ENCODE data around the gene TPGS1. TPM values are rescaled to one million over a fixed set of nuclear protein-coding genes. Genes with fewer than 3 reads are reported as not detected.

TPGS1 gene
- total and polyA plus RNA-seq, 2 donors (not counting 1 experiment from before 2014, with no cell fraction given) = 8.1 to 33.8 TPM

DNA sequence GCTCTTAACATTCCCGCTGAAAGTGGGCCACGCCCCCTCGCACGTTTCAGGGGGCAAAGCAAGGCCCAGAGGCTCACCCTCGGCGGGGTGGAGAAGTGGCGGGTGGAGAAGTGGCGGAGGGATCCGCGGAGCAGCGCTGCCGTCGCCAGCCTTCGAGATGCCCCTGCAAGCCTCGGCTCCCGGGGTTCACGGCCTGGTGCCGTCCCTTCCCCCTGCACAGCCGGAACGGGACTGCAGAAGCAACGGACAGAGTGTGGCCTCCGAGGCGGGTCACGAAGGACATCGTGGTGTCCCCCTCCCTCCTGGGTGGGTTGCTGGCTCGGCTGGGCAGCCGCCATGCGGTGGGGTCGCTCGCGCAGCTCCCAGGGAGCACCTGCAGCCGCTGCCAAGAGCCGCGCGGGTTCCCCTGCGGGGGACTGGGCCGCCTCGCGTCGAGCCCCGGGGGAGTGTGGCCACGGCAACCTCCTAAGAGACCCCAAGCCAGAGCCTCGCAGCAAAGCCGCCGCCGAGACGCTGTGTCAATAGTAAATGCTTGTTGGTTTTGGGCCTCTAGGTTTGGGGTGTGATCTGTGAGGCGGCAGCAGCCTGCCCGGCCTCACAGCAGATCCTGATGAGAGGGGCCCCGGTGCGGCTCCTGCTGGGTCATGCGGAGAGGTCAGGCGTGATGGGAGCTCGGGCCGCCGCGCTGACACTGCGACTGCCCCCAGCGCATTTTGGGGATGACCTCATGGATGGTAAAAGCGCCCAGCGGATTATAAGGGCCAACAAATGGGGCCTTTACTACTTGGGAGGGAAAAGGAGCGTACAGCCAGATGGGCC is 5.5 kb downstream of the TPGS1 start:
- Histone ChIP-seq H3K36me3 (replicated peaks in 1 of 2; ENCODE audit: control extremely low read depth in 1 of 2, control insufficient read depth in 1 of 2, extremely low read depth in 1 of 2, insufficient read depth in 2 of 2, low read length in 1 of 2) (peaks cover 0 to 4% of the 10 kb centered on the region in 2 experiments), H3K4me3 (ENCODE audit: control extremely low read depth in 1 of 5, extremely low read depth in 1 of 5, insufficient read depth in 1 of 5, low read depth in 2 of 5, low read length in 4 of 5) (no peak overlapping the region), H3K27me3 (replicated peaks in 1 of 4; ENCODE audit: control extremely low read depth in 1 of 4, control insufficient read depth in 3 of 4, insufficient read depth in 4 of 4, low read length in 3 of 4) (no peaks in the 10 kb centered on the region), H4K20me1 (ENCODE audit: control insufficient read depth, insufficient read depth, low read length, poor library complexity, severe bottlenecking) (peaks cover 20% of the 10 kb centered on the region), H3K9ac (ENCODE audit: low read length) (no peak overlapping the region), H2AFZ (ENCODE audit: insufficient read depth, low read depth, low read length, poor library complexity, severe bottlenecking) (no peak overlapping the region), H3K4me2 (replicated peaks; ENCODE audit: low read depth, low read length, poor library complexity, severe bottlenecking) (peak overlapping the region; percentile 3), H3K27ac (ENCODE audit: low read length in 2 of 2) (no peak overlapping the region), H3K4me1 (ENCODE audit: control insufficient read depth in 2 of 2, insufficient read depth in 2 of 2, low read length in 2 of 2) (peaks cover 26 to 27% of the 10 kb centered on the region in 2 donors), H3K9me3 (ENCODE audit: control extremely low read depth in 1 of 3, control insufficient read depth in 2 of 3, insufficient read depth in 1 of 3, low read length in 2 of 3) (peaks cover 0 to 8% (median 0%) of the 10 kb centered on the region in 3 donors), H3K79me2 (ENCODE audit: control insufficient read depth, insufficient read depth, low read length) (peaks cover 21% of the 10 kb centered on the region)
- DNase-seq (no peak), ATAC-seq (ENCODE audit: low read depth) (no peak)
- H3K9me3 Mint-ChIP-seq (ENCODE audit: insufficient read depth) = no peaks in the 10 kb centered on the region
- CTCF ChIA-PET = no interaction called here
- H3K4me3 Mint-ChIP-seq = no peak overlapping the region
- H3K27ac Mint-ChIP-seq = no peak overlapping the region
- WGBS (ENCODE audit: insufficient coverage) = 62% methylated on average over 57 of the region's 62 CpGs
- TF ChIP-seq, protein P1, sequence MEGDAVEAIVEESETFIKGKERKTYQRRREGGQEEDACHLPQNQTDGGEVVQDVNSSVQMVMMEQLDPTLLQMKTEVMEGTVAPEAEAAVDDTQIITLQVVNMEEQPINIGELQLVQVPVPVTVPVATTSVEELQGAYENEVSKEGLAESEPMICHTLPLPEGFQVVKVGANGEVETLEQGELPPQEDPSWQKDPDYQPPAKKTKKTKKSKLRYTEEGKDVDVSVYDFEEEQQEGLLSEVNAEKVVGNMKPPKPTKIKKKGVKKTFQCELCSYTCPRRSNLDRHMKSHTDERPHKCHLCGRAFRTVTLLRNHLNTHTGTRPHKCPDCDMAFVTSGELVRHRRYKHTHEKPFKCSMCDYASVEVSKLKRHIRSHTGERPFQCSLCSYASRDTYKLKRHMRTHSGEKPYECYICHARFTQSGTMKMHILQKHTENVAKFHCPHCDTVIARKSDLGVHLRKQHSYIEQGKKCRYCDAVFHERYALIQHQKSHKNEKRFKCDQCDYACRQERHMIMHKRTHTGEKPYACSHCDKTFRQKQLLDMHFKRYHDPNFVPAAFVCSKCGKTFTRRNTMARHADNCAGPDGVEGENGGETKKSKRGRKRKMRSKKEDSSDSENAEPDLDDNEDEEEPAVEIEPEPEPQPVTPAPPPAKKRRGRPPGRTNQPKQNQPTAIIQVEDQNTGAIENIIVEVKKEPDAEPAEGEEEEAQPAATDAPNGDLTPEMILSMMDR (IDR thresholded peaks at IDR 0.05) = no peak
- no peak for TF ChIP-seq EZH2 (IDR thresholded peaks at IDR 0.05; ENCODE audit: borderline replicate concordance, insufficient read depth, low read depth, low read length, poor library complexity, severe bottlenecking)
- POLR2A ChIA-PET = no interaction called here
- intact Hi-C loops (cut with micrococcal nuclease) = no loop called here
- no peaks in the 10 kb centered on the region for H3K27me3 Mint-ChIP-seq
- H3K4me1 Mint-ChIP-seq = peaks cover 29% of the 10 kb centered on the region
